Stimulated activated CD8-positive, alpha-beta memory T cell treated with anti-CD3 and anti-CD28 coated beads, Interleukin-4, amount 100 ng/mL, for 1 hour (primary cell): ENCODE results near the gene MYO1F.

ENCODE experiments used
- DNase-seq, 2 donors: peaks; one replicate each; pipeline ENCODE4 v3.0.0-alpha.2; 2020; ENCODE audit warnings: low read depth in 2 of 2, low spot score in 1 of 2

MYO1F gene

GRCh38 chr19:8499048-8499833 is 78.0 kb downstream of the MYO1F start:
- no peak for DNase-seq

- no peak for DNase-seq
Measured at GRCh38 chr19:8498295-8498694, 78.9 kb downstream of the MYO1F start.

- no peak for DNase-seq
Measured at GRCh38 chr19:8494158-8494557, 83.1 kb downstream of the MYO1F start.

GRCh38 chr19:8491574-8491973 is 85.7 kb downstream of the MYO1F start:
- DNase-seq, result no peak

GRCh38 chr19:8490873-8491272 is 86.4 kb downstream of the MYO1F start:
- DNase-seq, result no peak

- no peak for DNase-seq
Measured at GRCh38 chr19:8490395-8490760, 86.9 kb downstream of the MYO1F start.

GRCh38 chr19:8489561-8490394 is 87.5 kb downstream of the MYO1F start:
- DNase-seq, result no peak

GRCh38 chr19:8488365-8488764 is 88.9 kb downstream of the MYO1F start:
- no peak for DNase-seq

GRCh38 chr19:8487137-8487851 is 89.9 kb downstream of the MYO1F start:
- peak in 1 of 2 donors; percentile 27 for DNase-seq

- DNase-seq, result no peak
Measured at GRCh38 chr19:8486661-8487136, 90.5 kb downstream of the MYO1F start.

GRCh38 chr19:8485561-8486371 is 91.5 kb downstream of the MYO1F start:
- no peak for DNase-seq

- no peak for DNase-seq
Measured at GRCh38 chr19:8484331-8484894, 92.8 kb downstream of the MYO1F start.

GRCh38 chr19:8483165-8483564 is 94.1 kb downstream of the MYO1F start:
- no peak for DNase-seq

- no peak for DNase-seq
Measured at GRCh38 chr19:8482696-8483095, 94.5 kb downstream of the MYO1F start.

- no peak for DNase-seq
Measured at GRCh38 chr19:8481616-8482015, 95.6 kb downstream of the MYO1F start.

GRCh38 chr19:8481201-8481600 is 96.0 kb downstream of the MYO1F start:
- no peak for DNase-seq

- DNase-seq, result no peak
Measured at GRCh38 chr19:8478598-8478997, 98.6 kb downstream of the MYO1F start.

- DNase-seq, result no peak
Measured at GRCh38 chr19:8477889-8478288, 99.4 kb downstream of the MYO1F start.

- no peak for DNase-seq
Measured at GRCh38 chr19:8476524-8476923, 100.7 kb downstream of the MYO1F start.

GRCh38 chr19:8475005-8475404 is 102.2 kb downstream of the MYO1F start:
- no peak for DNase-seq
